HG03457 (cell line): Measurements from ENCODE around the gene PTGES.
"Not testable (repeated sequence)": the region's sequence is repeated elsewhere in the genome, so short reads cannot be mapped to it uniquely, and the experiment has no call there.

Experiments used
- ATAC-seq: cut with Tn5 transposase; IDR thresholded peaks from one replicate; pipeline ENCODE4 v1.9.1; 2021; ENCODE audit warnings: moderate number of reproducible peaks; ENCODE audit not compliant: unreplicated experiment

The PTGES gene

GRCh38 chr9:129773262-129774048, 20.6 kb upstream of the PTGES start:
- ATAC-seq = no peak

- ATAC-seq = no peak
These were observed 17.9 kb upstream of the PTGES start for GRCh38 chr9:129770741-129771140.

- no peak for ATAC-seq
These were observed 16.8 kb upstream of the PTGES start for GRCh38 chr9:129769669-129770068.

GRCh38 chr9:129768486-129768885, 15.6 kb upstream of the PTGES start:
- no peak for ATAC-seq

- no peak for ATAC-seq
These were observed 13.0 kb upstream of the PTGES start for GRCh38 chr9:129765764-129766317.

GRCh38 chr9:129762985-129763926, 10.4 kb upstream of the PTGES start:
- no peak for ATAC-seq

GRCh38 chr9:129762370-129762984, 9.6 kb upstream of the PTGES start:
- ATAC-seq = not testable (repeated sequence)

- ATAC-seq = no peak
These were observed 9.1 kb upstream of the PTGES start for GRCh38 chr9:129761901-129762369.

GRCh38 chr9:129761293-129761900, 8.6 kb upstream of the PTGES start:
- no peak for ATAC-seq

GRCh38 chr9:129760784-129761183, 7.9 kb upstream of the PTGES start:
- not testable (repeated sequence) for ATAC-seq

GRCh38 chr9:129759804-129760502, 7.1 kb upstream of the PTGES start:
- ATAC-seq = no peak

- no peak for ATAC-seq
These were observed 6.5 kb upstream of the PTGES start for GRCh38 chr9:129759319-129759718.

- no peak for ATAC-seq
These were observed 4.2 kb upstream of the PTGES start for GRCh38 chr9:129757045-129757444.

- no peak for ATAC-seq
These were observed 3.3 kb upstream of the PTGES start for GRCh38 chr9:129756191-129756590.

GRCh38 chr9:129755151-129755550, 2.3 kb upstream of the PTGES start:
- ATAC-seq = no peak

GRCh38 chr9:129751841-129752801, 721 bp downstream of the PTGES start:
- ATAC-seq = no peak

GRCh38 chr9:129750013-129750638, 2.7 kb downstream of the PTGES start:
- no peak for ATAC-seq

GRCh38 chr9:129749575-129749974, 3.3 kb downstream of the PTGES start:
- ATAC-seq = no peak
